HG03571 (cell line): ENCODE measurements around the gene TM4SF1.
"Not testable (repeated sequence)": the region's sequence is repeated elsewhere in the genome, so short reads cannot be mapped to it uniquely, and the experiment has no call there.

Experiments
- ATAC-seq: cut with Tn5 transposase; IDR thresholded peaks from one replicate; pipeline ENCODE4 v1.9.1; 2021; ENCODE audit not compliant: unreplicated experiment

Gene TM4SF1

DNA sequence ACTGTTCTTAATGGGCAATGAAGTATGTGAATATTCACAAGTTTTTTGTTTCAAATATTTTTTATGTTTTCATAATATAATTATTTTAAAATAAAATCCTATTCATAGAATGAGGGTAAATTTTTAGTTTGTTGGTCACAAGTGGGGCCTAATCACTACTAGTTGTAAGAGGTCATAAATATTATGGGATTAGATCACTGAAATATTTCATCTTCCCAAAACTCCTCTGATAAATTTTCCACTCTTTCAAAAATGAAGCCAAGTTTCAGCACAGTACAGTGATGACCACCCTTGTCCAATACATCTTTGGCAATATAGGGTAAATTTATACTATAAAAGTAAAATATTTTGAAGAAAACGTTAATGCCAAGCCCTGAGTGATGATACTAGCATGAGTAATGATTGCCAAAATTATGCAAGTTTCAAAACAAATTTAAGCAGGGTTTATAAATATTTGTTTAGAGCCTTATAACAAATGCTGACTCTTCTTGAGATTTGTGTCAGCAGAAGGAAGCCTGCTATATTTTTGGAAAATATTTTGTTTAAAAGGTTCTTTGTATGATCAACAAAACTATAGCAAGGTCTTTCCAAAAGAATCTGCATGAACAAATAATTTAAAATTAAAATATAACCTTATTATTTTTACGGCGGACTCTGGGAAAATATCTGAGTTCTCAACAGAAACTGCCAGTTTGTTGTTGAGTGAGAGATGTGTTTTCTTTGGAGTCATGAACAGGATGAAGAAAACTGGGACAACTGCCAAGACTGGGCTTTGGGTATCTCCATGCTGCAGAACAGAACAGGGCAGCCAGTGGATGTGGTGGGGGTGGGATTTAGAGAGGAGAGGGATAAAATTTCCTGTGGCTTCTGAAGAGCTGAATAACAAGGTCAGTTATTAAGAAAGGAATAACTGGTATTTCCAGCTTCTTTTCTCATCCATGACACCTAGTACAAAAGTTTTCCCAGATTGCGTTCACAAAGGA is 17.9 kb upstream of the TM4SF1 start:
- ATAC-seq, result no peak

DNA sequence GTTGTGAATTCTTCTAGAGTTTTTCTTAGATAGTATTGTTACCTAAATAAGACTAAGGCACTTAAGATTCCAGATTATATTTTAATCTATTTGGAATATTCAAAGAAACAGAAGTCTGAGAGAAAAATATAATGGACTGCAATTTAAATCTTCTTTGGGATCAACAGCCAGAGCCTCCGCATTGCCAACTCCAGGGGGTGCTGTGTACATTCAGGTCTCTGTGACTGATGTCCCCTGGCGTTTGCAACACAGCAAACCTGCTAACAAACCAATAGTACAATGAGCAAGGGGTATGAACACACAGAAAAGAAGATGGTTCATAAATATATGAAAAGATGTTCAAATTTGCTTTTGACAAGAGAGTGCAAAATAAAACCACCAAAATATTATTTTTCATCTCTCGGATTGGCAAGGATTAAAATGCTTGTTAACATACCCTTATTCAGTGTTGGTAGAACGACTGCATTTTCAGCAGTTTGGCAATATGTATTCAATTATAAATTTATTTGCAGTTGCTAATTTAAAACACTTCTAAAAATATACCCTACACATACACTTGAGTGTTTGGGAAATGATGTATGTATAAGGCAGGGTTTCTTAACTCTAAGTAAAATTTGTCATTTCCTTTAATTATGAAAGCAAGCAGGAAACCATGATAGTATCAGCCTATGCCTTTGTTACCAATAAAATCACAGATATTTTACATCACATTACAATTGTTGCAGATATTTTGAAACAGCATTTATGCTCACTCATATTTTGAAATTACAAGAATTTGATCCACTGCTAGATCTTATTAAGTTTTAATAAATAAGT is 16.1 kb upstream of the TM4SF1 start:
- ATAC-seq, result no peak

DNA sequence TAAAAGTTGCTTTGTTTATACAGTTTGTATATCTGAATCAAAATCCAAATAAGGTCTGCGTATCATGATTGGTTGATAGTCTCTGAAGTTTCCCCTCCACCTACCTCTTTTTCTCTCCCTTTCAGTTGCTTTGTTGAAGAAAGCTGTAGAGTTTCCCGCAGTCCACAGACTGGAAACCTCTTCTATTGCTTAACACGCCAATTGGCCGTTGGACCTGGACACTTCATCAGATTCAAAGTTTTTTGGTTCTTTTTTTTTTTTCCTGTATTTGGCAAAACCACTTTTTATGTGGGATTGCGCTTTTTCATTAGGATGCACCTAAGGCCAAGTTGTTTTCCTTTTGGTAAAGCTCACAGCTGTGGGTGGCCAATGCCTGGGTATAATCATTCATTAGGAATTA is 14.5 kb upstream of the TM4SF1 start:
- ATAC-seq, result no peak

DNA sequence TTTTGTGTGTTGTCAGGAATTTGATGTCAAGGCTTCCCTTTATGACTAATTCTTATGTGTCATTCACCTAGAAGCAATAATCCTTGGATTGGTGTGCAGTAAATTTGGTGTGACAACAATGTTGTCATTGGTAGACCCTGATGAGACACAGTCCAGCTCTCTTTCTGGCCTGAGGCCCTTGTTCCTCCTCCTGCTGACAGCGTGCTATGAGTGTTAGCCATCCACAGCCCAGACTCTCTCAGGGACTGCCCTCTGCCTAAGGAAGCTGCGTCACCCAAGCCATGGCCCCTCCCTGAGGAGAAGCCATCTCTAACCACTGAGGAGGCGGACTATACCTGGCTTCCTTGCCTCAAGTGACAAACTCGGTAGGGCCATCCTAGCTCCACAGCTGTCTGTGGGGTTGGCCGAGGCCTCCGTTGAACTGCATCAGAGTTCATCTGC is 13.3 kb upstream of the TM4SF1 start:
- ATAC-seq, result no peak

DNA sequence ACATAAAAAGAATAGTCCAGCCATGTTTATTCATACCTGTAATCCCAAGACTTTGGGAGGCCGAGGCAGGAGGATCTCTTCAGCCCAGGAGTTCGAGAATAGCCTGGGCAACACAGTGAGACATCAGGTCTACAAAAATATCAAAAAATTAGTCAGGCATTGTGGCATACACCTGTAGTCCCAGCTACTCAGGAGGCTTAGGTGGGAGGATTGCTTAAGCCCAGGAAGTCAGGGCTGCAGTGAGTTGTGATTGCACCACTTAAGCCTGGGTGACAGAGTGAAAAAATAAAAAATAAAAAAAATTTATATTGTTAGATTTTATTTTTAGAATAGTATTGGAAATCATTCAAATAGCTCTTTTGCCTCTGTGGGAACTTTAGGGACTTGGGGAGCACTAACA is 12.8 kb upstream of the TM4SF1 start:
- no peak for ATAC-seq

DNA sequence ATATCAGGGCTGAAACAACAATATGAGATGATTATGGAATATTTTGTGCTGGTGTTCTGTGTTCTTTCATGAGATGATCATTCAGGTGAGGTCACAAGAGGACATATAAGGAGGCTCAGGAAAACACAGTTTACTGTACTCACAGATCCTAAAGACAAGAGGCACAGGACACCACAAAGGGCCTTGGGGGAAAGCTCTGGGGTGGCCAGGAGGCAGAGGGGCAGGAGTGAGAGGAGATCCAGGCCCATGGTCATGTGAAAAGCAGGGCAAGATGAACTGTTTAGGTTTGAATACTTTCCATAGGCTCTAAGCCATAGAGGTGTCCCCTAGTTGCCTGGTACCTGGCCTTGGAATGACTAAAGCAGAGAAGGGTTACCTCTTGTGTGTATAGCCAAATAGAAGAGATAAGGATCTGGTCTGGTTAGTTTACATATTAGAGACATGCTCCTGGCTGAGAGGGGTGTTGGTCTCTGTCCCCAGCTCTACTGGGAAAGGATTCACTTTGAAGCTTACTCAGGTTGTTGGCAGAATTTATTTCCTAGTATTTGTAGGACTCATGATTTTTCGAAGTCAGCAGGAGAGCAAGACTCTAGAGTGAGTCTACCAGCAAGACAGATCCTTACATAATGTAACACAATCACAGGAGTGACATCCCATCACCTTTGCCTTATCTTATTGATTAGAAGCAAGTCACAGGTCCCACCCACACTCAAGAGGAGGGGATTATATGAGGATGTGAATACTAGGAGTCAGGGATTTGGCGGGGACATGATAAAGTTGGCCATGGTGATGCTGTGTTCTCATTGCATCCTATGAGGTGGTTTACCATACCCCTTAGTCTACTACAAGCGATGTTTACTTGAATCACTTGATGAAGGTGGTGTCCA is 11.3 kb upstream of the TM4SF1 start:
- ATAC-seq, result no peak

DNA sequence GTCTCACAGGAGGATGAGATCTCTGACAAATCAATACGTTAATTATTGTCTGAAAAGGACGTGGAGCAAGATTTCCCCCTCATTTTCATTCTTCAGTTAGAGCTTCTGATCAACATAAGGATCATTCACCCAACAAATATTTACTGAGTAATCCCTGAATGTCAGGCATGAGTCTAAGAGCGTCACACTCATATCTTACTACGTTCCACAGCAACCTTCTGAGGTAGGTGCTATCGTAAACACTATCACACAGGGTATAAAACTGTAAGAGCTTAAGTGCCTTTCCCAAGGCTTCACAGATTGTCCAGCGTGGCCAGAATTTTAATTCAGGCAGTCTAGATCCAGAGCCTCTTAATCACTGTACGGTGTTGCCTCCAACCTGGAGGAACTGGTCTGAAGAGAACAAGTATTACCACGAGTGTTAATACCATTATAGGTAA is 10.6 kb upstream of the TM4SF1 start:
- no peak for ATAC-seq

DNA sequence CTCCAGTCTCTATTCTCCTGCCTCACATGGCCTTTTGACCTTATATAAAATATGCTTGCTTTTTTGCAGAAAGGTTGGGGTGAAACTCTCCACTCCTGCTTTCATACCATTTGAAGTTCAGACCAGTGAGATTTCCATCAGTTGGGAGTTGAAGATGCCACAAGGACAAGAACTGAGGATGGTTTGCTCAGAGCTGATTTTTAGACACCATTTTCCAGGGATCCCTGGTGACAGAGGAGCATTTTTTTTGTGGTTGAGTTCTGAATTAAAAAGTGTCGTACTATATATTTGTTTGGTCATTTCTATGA is 8.8 kb upstream of the TM4SF1 start:
- ATAC-seq, result no peak

DNA sequence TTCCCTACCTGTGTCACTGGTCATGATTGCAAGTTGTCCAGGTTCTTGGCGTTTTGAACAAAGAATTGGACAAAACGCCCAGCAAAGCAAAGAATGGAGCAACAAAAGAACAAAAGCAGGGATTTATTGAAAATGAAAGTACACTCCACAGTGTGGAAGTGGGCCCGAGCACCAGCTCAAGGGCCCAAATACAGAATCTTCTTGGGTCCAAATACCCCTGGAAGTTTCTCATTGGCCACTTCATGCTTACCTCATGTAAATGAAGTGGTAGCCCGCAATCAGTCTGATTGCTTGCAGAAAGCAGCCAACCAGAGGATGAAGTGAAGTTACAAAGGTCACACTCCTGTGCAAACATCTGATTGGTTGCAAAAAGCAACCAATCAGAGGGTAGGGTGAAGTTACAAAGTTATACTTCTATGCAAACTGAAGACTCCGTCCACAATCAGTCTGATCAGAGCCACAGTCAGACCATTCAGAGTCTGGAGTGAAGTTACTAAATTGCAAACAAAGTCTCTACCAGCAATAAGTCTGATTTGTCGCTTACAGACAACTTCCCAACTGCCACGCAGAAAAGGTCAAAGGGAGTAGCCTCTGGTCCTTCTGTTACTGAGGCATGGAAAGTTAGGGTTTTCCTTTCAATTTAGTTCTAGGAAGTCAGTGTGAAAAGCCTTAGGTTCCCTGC is 8.3 kb upstream of the TM4SF1 start:
- ATAC-seq, result no peak

DNA sequence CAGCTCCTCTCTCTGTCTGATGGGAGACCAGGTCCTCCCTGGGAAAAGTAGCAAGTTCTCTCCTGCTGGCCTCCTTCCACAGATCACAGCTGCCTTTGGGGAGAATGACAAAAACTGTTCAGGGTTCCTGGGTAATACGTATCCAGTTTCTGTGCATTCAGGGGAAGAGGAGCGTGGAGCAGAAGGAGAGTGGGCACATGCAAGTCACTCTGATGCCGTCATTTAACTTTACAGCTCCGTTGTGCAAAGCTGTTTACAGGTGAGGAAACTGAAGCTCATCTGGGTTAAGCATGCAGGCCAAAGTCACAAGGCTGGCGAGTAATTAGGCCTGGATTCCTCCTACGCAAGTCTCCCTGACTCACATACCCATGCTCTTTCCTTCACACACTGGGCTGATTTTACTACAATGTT is 7.5 kb upstream of the TM4SF1 start:
- ATAC-seq, result no peak

DNA sequence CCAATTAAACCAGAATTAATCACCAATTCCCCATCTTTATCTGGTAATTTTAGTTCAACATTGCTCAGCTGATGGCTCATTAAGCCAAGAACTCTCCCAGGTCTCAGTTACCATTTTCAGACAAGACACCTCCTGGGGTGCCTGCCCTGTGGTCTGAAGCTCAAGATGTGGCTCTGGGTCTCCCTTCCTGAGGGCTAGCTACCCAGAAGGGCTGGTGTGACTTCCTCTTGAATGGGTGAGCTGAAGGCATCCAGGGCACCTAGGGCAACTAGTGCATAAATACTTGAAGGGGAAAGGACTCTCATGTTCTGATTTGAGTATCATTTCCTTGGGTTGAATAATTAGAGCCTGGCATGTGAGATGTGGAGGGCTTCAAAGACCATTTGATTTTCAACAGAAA is 6.7 kb upstream of the TM4SF1 start:
- ATAC-seq, result no peak

DNA sequence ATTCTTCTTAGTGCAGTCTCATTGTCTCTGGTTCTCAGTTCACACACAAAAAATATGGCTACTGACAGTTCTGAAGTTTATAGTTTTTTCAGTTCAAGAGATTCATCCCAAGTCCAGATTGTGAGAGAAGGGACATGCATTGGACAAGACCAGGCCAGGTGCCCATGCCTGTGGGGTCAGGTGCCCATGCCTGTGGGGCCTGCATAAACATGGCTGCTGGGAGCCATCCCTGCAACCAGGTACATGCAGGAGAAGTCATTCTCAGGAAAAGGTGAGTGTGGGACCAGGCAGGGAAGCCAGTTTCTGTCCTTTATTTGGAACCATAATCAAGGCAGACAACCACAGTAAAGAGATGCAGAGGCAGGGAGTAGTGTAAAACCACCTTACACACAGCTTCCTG is 6.3 kb upstream of the TM4SF1 start:
- no peak for ATAC-seq

DNA sequence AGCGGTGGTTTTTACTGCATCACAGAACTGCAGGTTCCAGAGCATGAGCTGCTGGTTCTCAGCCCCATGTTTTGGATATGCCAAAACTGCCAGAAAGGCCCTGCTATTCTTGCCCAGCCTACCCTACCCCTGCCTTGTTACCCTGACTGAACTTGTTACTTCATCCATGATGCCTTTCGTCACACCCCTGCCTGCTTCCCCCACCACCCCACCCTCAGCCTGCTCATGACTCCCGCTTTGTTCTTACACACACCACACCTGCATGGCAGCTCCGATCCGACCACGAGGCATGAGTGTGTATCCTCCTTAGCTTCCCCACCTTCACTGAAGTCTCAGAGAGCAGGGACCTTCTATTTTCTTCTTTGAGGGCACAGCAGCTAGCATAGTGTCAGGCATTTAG is 5.1 kb upstream of the TM4SF1 start:
- no peak for ATAC-seq

DNA sequence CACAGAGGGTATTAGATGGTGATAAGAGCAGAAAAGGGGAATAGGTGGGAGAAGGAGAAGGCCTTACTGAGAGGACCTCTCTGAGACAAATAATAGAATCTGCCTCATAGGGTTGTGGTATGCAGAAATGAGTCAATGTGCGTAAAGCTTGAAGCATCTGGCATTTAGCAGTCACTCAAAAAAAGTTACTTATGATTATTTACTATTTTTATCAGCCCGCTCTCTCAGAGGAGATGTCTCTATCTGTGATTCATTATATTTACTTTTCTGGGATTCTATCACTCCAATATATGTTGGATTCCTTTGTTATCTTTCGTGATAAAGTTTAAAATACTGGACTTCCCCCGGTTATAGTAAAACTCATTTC is 4.6 kb upstream of the TM4SF1 start:
- no peak for ATAC-seq

DNA sequence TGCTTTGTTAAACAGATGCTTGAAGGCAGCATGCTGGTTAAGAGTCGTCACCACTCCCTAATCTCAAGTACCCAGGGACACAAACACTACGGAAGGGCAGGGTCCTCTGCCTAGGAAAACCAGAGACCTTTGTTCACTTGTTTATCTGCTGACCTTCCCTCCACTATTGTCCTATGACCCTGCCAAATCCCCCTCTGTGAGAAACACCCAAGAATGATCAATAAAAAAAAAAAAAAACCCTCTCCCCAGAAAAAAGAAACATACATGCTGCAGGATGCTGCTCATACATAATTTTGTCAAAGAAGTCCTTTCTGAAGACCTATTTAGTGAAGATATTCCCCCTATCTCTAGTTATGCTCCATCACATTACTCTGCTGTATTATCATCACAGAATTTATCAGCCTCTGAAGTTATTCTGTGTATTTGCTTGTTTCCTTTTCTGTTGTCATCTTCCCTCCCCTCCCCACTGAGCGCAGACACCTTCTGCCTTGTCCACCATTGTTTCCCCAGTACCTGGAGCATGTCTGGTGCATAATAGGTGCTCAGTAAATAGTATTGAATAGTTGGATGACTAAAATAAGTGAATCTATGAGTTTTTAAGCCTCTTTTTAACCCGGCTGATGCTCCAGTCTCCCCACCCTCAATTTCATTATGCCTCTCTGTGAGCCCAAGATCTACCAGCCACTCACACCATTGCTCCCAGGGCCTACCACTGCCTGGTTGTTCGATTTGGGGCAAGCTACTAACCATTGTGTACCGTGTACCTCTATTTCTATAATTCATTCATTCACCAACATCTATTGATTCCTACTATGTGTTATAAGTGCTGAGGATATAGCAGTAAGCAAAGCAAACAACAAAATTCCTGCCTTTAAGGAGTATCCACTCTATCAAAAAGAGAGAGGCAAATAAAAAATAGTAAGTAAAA is 4.0 kb upstream of the TM4SF1 start:
- ATAC-seq, result no peak

DNA sequence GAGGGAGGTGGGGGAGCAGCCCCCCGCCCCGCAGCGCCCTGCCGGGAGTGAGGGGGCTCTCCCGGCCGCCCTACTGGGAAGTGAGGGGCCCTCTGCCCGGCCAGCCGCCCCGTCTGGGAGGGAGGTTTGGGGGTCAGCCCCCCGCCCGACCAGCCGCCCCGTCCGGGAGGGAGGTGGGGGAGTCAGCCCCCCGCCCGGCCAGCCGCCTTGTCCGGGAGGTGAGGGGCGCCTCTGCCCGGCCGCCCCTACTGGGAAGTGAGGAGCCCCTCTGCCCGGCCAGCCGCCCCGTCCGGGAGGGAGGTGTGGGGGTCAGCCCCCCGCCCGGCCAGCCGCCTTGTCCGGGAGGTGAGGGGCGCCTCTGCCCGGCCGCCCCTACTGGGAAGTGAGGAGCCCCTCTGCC is 2.8 kb upstream of the TM4SF1 start:
- not testable (repeated sequence) for ATAC-seq

DNA sequence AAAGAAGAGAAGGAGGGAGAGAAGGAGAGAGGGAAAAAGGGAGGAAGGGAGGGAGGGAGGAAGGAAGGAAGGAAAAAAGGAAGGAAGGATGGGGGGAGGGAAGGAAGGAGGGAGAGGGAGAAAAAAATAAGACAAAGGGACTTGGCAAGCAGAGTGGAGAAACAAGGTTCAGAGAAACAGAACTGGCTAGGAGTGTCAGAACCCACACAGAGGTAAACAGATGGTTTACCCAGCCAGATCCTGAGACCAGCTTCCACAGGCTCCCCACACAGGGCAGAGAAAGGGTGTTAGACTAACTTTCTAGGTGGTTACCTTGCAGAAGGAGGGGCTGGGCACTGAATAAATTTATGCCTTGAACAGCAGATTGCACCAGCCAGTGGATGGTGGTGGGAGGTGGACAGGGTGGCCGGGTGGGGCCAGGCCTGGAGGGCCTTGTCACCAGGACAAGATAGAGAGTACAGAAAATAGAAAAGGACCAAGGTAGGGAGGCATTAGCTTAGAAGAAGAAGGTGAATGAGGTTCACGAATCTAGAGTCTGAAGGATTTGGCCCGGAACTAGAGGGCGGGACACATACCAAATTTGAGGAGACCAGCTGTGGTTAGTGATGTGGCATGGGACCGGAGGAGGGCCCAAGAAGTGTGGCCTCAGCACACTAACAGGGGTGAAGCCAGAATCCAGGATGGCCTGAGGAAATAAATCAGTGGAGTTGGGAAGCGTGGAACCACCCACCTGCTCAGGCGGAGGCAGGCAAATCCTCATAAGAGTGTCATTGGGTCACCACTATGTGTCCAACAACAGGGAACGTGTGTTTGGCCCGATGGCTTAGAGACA is 1.2 kb upstream of the TM4SF1 start:
- no peak for ATAC-seq

DNA sequence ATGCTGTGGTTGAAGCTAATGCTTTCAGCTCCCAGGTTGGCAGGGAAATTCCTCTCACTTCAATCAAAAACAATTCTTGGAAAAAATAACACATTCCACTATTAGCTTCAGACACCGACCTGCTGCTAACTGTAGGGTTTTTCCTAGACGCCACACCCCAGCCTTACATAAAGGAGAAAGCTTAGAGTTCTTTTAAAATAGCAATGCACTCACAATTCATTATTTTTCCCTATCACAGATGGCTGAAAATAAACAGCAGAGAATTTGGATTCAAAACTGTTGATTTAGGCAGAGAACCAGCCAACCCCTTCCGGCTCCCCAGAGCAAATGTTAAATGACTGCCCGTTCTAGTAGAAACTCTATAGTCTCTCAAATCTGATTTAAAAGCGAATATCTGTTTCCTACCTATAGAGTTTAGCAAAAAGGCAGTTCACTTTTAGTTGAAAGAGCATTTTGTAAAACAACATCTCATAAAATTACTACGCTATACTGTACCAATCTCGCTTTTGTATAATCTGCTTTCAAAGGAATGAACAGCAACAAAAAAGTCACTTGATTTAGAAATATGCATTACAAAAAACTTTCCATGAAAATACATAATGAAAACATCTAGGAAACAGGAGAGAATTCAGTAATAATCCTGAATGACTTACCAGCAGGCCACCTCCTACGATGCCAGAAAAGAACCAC is 586 bp downstream of the TM4SF1 start:
- no peak for ATAC-seq
